GM23338 (cell line): ENCODE measurements around the gene GLG1. TPM values are rescaled to one million over a fixed set of nuclear protein-coding genes. Genes with fewer than 3 reads are reported as not detected.

Source experiments
- ATAC-seq: fragments of 200-7000 bp; cut with Tn5 transposase; 3 replicates; pipeline ENCODE4 v1.9.1; 2020
- DNase-seq: peaks from one replicate; pipeline ENCODE4 v3.0.0-alpha.2; 2015; ENCODE audit warnings: low spot score
- H2AFZ ChIP-seq: fragments of 200-600 bp; sonication (generic); 2 replicates; pipeline ENCODE4 v1.8.0; 2016; ENCODE audit warnings: antibody characterized with exemption, mild to moderate bottlenecking, moderate library complexity
- H3F3A ChIP-seq: fragments of 200-600 bp; sonication (generic); replicated peaks from 2 replicates; pipeline ENCODE4 v1.8.0; 2017; ENCODE audit warnings: antibody characterized with exemption, mixed run types, low read depth
- H3K27ac ChIP-seq: fragments of 200-600 bp; sonication (generic); 2 replicates; pipeline ENCODE4 v1.6.1; 2016; ENCODE audit warnings: low read depth
- H3K27me3 ChIP-seq: fragments of 200-600 bp; sonication (generic); 2 replicates; pipeline ENCODE4 v1.8.0; 2016; ENCODE audit warnings: mild to moderate bottlenecking, mixed run types, moderate library complexity; ENCODE audit not compliant: insufficient read depth
- H3K36me3 ChIP-seq: fragments of 200-600 bp; sonication (generic); 2 replicates; pipeline ENCODE4 v1.8.0; 2016; ENCODE audit warnings: mild to moderate bottlenecking; ENCODE audit not compliant: insufficient read depth
- H3K4me1 ChIP-seq: fragments of 200-600 bp; sonication (generic); 2 replicates; pipeline ENCODE4 v1.8.0; 2016; ENCODE audit warnings: mild to moderate bottlenecking, moderate library complexity; ENCODE audit not compliant: insufficient read depth
- H3K4me2 ChIP-seq: fragments of 200-600 bp; sonication (generic); 2 replicates; pipeline ENCODE4 v1.7.1; 2017; ENCODE audit warnings: mixed run types
- H3K4me3 ChIP-seq: fragments of 200-600 bp; sonication (generic); 2 replicates; pipeline ENCODE4 v1.6.1; 2016; ENCODE audit warnings: mixed run types
- H3K79me2 ChIP-seq: fragments of 200-600 bp; sonication (generic); replicated peaks from 2 replicates; pipeline ENCODE4 v1.8.0; 2017; ENCODE audit warnings: mild to moderate bottlenecking; ENCODE audit not compliant: insufficient read depth
- H3K9me2 ChIP-seq: fragments of 200-600 bp; sonication (generic); 2 replicates; pipeline ENCODE4 v1.8.0; 2017; ENCODE audit not compliant: insufficient read depth
- H4K20me1 ChIP-seq: fragments of 200-600 bp; sonication (generic); replicated peaks from 2 replicates; pipeline ENCODE4 v1.8.0; 2017; ENCODE audit warnings: mild to moderate bottlenecking; ENCODE audit not compliant: insufficient read depth
- H3K27ac Mint-ChIP-seq: 2 replicates; pipeline ENCODE4 v1.8.0; 2020; ENCODE audit warnings: inconsistent platforms, mild to moderate bottlenecking, moderate library complexity, mixed read lengths
- H3K27me3 Mint-ChIP-seq: 3 replicates; pipeline ENCODE4 v1.8.0; 2022; ENCODE audit warnings: low read depth, mild to moderate bottlenecking, moderate library complexity, mixed read lengths, inconsistent platforms; ENCODE audit not compliant: insufficient read depth, poor library complexity
- H3K36me3 Mint-ChIP-seq: 3 replicates; pipeline ENCODE4 v1.8.0; 2021; ENCODE audit warnings: low read depth, mild to moderate bottlenecking, inconsistent platforms, moderate library complexity, mixed read lengths
- H3K4me1 Mint-ChIP-seq: 3 replicates; pipeline ENCODE4 v1.8.0; 2020; ENCODE audit warnings: mild to moderate bottlenecking, inconsistent platforms, mixed read lengths
- H3K4me3 Mint-ChIP-seq: 3 replicates; pipeline ENCODE4 v1.8.0; 2021; ENCODE audit warnings: moderate library complexity, mild to moderate bottlenecking, inconsistent platforms, mixed read lengths
- H3K9me3 Mint-ChIP-seq: 3 replicates; pipeline ENCODE4 v1.8.0; 2020; ENCODE audit warnings: moderate library complexity, mild to moderate bottlenecking, inconsistent platforms, mixed read lengths
- CREB1 ChIP-seq: fragments of 250-450 bp; sonication (Bioruptor Pico); IDR thresholded peaks from 2 replicates; pipeline ENCODE4 v1.5.0; 2020; ENCODE audit warnings: low read depth, mild to moderate bottlenecking, moderate library complexity
- CTCF ChIP-seq, 2 experiments: fragments of 200-600 bp in 1 of 2; sonication (generic) in 1 of 2; conservative IDR thresholded peaks; 2 replicates each; pipeline versions ENCODE4 v1.5.1 to v1.6.1; 2016 to 2017; ENCODE audit warnings: antibody characterized with exemption in 2 of 2, low read depth in 2 of 2, mild to moderate bottlenecking in 2 of 2, moderate library complexity in 1 of 2
- ETS1 ChIP-seq: IDR thresholded peaks from 2 replicates; pipeline ENCODE4 v1.6.1; 2016; ENCODE audit warnings: antibody characterized with exemption
- EZH2 ChIP-seq: fragments of 200-600 bp; sonication (generic); IDR thresholded peaks from one replicate; pipeline ENCODE4 v1.8.0; 2017; ENCODE audit warnings: antibody characterized with exemption, mild to moderate bottlenecking, low read depth; ENCODE audit not compliant: unreplicated experiment
- EZH2phosphoT487 ChIP-seq: fragments of 200-600 bp; sonication (generic); IDR thresholded peaks from one replicate; pipeline ENCODE4 v1.8.1; 2018; ENCODE audit warnings: antibody characterized with exemption; ENCODE audit not compliant: unreplicated experiment
- JUNB ChIP-seq: IDR thresholded peaks from one replicate; pipeline ENCODE4 v1.6.1; 2016; ENCODE audit warnings: antibody characterized with exemption; ENCODE audit not compliant: unreplicated experiment
- NANOG ChIP-seq: IDR thresholded peaks from 2 replicates; pipeline ENCODE4 v1.6.1; 2016; ENCODE audit warnings: antibody characterized with exemption, borderline replicate concordance
- POLR2AphosphoS5 ChIP-seq: IDR thresholded peaks from 2 replicates; pipeline ENCODE4 v1.6.1; 2016; ENCODE audit warnings: antibody characterized with exemption, low read depth
- REST ChIP-seq: IDR thresholded peaks from one replicate; pipeline ENCODE4 v1.6.1; 2018; ENCODE audit warnings: antibody characterized with exemption; ENCODE audit not compliant: unreplicated experiment
- STAT1 ChIP-seq: IDR thresholded peaks from one replicate; pipeline ENCODE4 v1.6.1; 2016; ENCODE audit warnings: antibody characterized with exemption; ENCODE audit not compliant: unreplicated experiment
- ZNF114 ChIP-seq: fragments of 250-450 bp; sonication (Bioruptor Pico); IDR thresholded peaks from 2 replicates; pipeline ENCODE4 v1.5.0; 2020; ENCODE audit warnings: mild to moderate bottlenecking, moderate library complexity
- ZNF331 ChIP-seq: fragments of 250-450 bp; sonication (Bioruptor Pico); IDR thresholded peaks from 2 replicates; pipeline ENCODE4 v1.5.0; 2020; ENCODE audit warnings: low read depth, mild to moderate bottlenecking, moderate library complexity
- ZNF462 ChIP-seq: fragments of 250-450 bp; sonication (Bioruptor Pico); IDR thresholded peaks from 2 replicates; pipeline ENCODE4 v1.5.0; 2020; ENCODE audit warnings: mild to moderate bottlenecking, moderate library complexity
- polyA plus RNA-seq: library from polyadenylated mRNA; unstranded; fragments of >200 nt; fragmentation: Nextera tagmentation; extraction: Ambion mirVana; gene quantifications from 2 replicates; pipeline ENCODE4 v1.2.1, GENCODE V29; 2016
- total RNA-seq: library from RNA; depleted of rRNA; stranded (reverse); fragments of >200 nt; shearing (Covaris generic); gene quantifications from 2 replicates; pipeline ENCODE4 v1.2.3, GENCODE V29; 2014

Gene GLG1
- total and polyA plus RNA-seq, 2 experiments from 2014 or later: 61.2 to 211 TPM

GRCh38 chr16:74625500-74626350, 18.8 kb upstream of the GLG1 start:
- Histone ChIP-seq H3K36me3 (peaks cover 87% of the 10 kb centered on the region), H3K4me1 (peaks cover 10% of the 10 kb centered on the region), H2AFZ (no peak overlapping the region), H4K20me1 (peaks cover 60% of the 10 kb centered on the region), H3K79me2 (peaks cover 13% of the 10 kb centered on the region; the same call in 1 of the 2 replicates), H3K9me2 (no peaks in the 10 kb centered on the region), H3K4me3 (no peak overlapping the region), H3K4me2 (no peak overlapping the region), H3K27ac (peak overlapping the region; percentile 9; the same call in 1 of the 2 replicates), H3K27me3 (no peaks in the 10 kb centered on the region), H3F3A (peaks cover 19% of the 10 kb centered on the region)
- no peak for TF ChIP-seq ZNF114 (CRISPR knock-in tag)
- no peak for TF ChIP-seq CTCF (conservative IDR thresholded peaks at IDR 0.05; ENCODE audit: low read depth in 2 of 2)
- no peak for TF ChIP-seq REST
- no peak for TF ChIP-seq EZH2
- TF ChIP-seq JUNB: no peak
- TF ChIP-seq EZH2phosphoT487: no peak
- no peak for TF ChIP-seq ETS1
- TF ChIP-seq CREB1 (CRISPR knock-in tag): no peak
- TF ChIP-seq NANOG: no peak
- TF ChIP-seq STAT1: no peak
- no peak for TF ChIP-seq POLR2AphosphoS5
- no peak for TF ChIP-seq ZNF331 (CRISPR knock-in tag)
- TF ChIP-seq ZNF462 (CRISPR knock-in tag): no peak
- peaks cover 16% of the 10 kb centered on the region; the same call in 2 of the 3 replicates for H3K4me1 Mint-ChIP-seq
- peaks cover 1% of the 10 kb centered on the region for H3K27me3 Mint-ChIP-seq
- H3K9me3 Mint-ChIP-seq: no peaks in the 10 kb centered on the region
- H3K4me3 Mint-ChIP-seq: no peak overlapping the region
- no peak for DNase-seq
- peaks cover 99% of the 10 kb centered on the region for H3K36me3 Mint-ChIP-seq
- no peak for ATAC-seq
- no peak overlapping the region for H3K27ac Mint-ChIP-seq
